ENCODE data around the gene UTP14C.

Gene UTP14C

DNA sequence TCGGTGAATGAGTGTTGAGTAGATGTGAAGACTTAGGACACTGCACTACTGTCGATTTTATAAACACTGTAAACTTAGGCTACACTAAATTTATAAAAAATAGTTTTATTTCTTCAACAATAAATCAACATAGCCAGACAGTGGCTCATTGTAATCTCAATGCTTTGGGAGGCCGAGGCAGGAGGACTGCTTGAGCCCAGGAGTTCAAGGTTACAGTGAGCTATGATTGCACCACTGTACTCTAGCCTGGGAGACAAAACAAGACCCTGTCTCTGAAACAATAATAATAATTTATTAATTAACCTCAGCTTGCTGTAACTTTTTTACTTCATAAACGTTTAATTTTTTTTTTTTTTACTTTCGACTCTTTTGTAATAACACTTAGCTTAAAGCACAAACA is 47.6 kb upstream of the UTP14C start:
- ATAC-seq = no peak
- TF ChIP-seq TOX (CRISPR knock-in tag; IDR thresholded peaks at IDR 0.05; ENCODE audit: borderline replicate concordance) (no peak), ISL1 (CRISPR knock-in tag; IDR thresholded peaks at IDR 0.05) (no peak), ZNF70 (CRISPR knock-in tag; IDR thresholded peaks at IDR 0.05) (no peak), SNAI2 (CRISPR knock-in tag; IDR thresholded peaks at IDR 0.05) (no peak), ZC3H10 (CRISPR knock-in tag; IDR thresholded peaks at IDR 0.05) (no peak), ZNF8 (CRISPR knock-in tag; IDR thresholded peaks at IDR 0.05) (no peak), PPARA (CRISPR knock-in tag; IDR thresholded peaks at IDR 0.05; ENCODE audit: borderline replicate concordance) (no peak), RARB (CRISPR knock-in tag; IDR thresholded peaks at IDR 0.05) (no peak), ESRRG (CRISPR knock-in tag; IDR thresholded peaks at IDR 0.05) (no peak), CSDC2 (CRISPR knock-in tag; IDR thresholded peaks at IDR 0.05) (no peak)
- TF ChIP-seq, protein P1, sequence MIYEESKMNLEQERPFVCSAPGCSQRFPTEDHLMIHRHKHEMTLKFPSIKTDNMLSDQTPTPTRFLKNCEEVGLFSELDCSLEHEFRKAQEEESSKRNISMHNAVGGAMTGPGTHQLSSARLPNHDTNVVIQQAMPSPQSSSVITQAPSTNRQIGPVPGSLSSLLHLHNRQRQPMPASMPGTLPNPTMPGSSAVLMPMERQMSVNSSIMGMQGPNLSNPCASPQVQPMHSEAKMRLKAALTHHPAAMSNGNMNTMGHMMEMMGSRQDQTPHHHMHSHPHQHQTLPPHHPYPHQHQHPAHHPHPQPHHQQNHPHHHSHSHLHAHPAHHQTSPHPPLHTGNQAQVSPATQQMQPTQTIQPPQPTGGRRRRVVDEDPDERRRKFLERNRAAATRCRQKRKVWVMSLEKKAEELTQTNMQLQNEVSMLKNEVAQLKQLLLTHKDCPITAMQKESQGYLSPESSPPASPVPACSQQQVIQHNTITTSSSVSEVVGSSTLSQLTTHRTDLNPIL (CRISPR knock-in tag; IDR thresholded peaks at IDR 0.05; ENCODE audit: low read depth) = no peak
- TF ChIP-seq, protein P2, sequence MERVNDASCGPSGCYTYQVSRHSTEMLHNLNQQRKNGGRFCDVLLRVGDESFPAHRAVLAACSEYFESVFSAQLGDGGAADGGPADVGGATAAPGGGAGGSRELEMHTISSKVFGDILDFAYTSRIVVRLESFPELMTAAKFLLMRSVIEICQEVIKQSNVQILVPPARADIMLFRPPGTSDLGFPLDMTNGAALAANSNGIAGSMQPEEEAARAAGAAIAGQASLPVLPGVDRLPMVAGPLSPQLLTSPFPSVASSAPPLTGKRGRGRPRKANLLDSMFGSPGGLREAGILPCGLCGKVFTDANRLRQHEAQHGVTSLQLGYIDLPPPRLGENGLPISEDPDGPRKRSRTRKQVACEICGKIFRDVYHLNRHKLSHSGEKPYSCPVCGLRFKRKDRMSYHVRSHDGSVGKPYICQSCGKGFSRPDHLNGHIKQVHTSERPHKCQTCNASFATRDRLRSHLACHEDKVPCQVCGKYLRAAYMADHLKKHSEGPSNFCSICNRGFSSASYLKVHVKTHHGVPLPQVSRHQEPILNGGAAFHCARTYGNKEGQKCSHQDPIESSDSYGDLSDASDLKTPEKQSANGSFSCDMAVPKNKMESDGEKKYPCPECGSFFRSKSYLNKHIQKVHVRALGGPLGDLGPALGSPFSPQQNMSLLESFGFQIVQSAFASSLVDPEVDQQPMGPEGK (CRISPR knock-in tag; IDR thresholded peaks at IDR 0.05; ENCODE audit: borderline replicate concordance) = no peak
- TF ChIP-seq, protein P3, sequence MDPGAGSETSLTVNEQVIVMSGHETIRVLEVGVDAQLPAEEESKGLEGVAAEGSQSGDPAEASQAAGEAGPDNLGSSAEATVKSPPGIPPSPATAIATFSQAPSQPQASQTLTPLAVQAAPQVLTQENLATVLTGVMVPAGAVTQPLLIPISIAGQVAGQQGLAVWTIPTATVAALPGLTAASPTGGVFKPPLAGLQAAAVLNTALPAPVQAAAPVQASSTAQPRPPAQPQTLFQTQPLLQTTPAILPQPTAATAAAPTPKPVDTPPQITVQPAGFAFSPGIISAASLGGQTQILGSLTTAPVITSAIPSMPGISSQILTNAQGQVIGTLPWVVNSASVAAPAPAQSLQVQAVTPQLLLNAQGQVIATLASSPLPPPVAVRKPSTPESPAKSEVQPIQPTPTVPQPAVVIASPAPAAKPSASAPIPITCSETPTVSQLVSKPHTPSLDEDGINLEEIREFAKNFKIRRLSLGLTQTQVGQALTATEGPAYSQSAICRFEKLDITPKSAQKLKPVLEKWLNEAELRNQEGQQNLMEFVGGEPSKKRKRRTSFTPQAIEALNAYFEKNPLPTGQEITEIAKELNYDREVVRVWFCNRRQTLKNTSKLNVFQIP (CRISPR knock-in tag; IDR thresholded peaks at IDR 0.05; ENCODE audit: borderline replicate concordance, low read depth) = no peak

DNA sequence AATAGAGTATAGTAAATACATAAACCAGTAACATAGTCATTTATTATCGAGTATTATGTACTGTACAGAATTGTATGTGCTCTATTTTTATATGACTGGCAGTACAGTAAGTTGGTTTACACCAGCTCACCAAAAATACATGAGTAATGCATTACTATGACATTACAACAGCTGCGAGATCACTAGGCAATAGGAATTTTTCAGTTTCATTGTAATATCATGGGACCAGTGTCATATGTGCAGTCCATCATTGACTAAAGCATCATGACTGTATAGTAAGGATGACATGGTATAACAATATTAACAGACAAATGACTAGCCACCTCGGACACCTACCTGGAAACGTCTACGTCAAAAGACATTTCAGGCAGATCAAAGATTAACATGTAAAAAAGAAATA is 46.9 kb upstream of the UTP14C start:
- ATAC-seq = no peak
- TF ChIP-seq ZFP30 (CRISPR knock-in tag; IDR thresholded peaks at IDR 0.05) (no peak), BACH2 (CRISPR knock-in tag; IDR thresholded peaks at IDR 0.05; ENCODE audit: borderline replicate concordance) (no peak), ZC3H10 (CRISPR knock-in tag; IDR thresholded peaks at IDR 0.05) (no peak), TCF4 (CRISPR knock-in tag; IDR thresholded peaks at IDR 0.05; ENCODE audit: borderline replicate concordance) (no peak), ISL1 (CRISPR knock-in tag; IDR thresholded peaks at IDR 0.05) (no peak), TOX (CRISPR knock-in tag; IDR thresholded peaks at IDR 0.05; ENCODE audit: borderline replicate concordance) (no peak), ESRRG (CRISPR knock-in tag; IDR thresholded peaks at IDR 0.05) (no peak), ZFP3 (CRISPR knock-in tag; IDR thresholded peaks at IDR 0.05) (no peak), ZNF8 (CRISPR knock-in tag; IDR thresholded peaks at IDR 0.05) (no peak), PPARA (CRISPR knock-in tag; IDR thresholded peaks at IDR 0.05; ENCODE audit: borderline replicate concordance) (no peak), ZNF565 (CRISPR knock-in tag; conservative IDR thresholded peaks at IDR 0.05; ENCODE audit: low read depth) (no peak), RARB (CRISPR knock-in tag; IDR thresholded peaks at IDR 0.05) (no peak)
- TF ChIP-seq, protein P1 (CRISPR knock-in tag; IDR thresholded peaks at IDR 0.05; ENCODE audit: low read depth) = no peak
- TF ChIP-seq, protein P3 (CRISPR knock-in tag; IDR thresholded peaks at IDR 0.05; ENCODE audit: borderline replicate concordance, low read depth) = no peak
- TF ChIP-seq, protein P2 (CRISPR knock-in tag; IDR thresholded peaks at IDR 0.05; ENCODE audit: borderline replicate concordance) = no peak
- TF ChIP-seq, protein P4, sequence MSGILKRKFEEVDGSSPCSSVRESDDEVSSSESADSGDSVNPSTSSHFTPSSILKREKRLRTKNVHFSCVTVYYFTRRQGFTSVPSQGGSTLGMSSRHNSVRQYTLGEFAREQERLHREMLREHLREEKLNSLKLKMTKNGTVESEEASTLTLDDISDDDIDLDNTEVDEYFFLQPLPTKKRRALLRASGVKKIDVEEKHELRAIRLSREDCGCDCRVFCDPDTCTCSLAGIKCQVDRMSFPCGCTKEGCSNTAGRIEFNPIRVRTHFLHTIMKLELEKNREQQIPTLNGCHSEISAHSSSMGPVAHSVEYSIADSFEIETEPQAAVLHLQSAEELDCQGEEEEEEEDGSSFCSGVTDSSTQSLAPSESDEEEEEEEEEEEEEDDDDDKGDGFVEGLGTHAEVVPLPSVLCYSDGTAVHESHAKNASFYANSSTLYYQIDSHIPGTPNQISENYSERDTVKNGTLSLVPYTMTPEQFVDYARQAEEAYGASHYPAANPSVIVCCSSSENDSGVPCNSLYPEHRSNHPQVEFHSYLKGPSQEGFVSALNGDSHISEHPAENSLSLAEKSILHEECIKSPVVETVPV (CRISPR knock-in tag; IDR thresholded peaks at IDR 0.05) = no peak

Data from SK-N-SH treated with all-trans-retinoic acid at 6 μM for 48 hours (cell line).